D721Med (cell line): Measurements from ENCODE around the gene OSBPL10.

Experiments
- DNase-seq: peaks from one replicate; pipeline ENCODE4 v3.0.0; 2011; ENCODE audit warnings: low spot score; ENCODE audit not compliant: insufficient read length
- FAIRE-seq: peaks from 2 replicates; lab custom pipeline; 2011; peaks lifted over from hg19 to GRCh38; lab: Jason Lieb, UNC
- TF ChIP-seq, protein P1 (sequence below): IDR thresholded peaks from 2 replicates; pipeline ENCODE4 v1.5.1; 2012; ENCODE audit warnings: mild to moderate bottlenecking, control low read depth; ENCODE audit not compliant: insufficient read depth; ENCODE audit errors: missing control alignments

Gene OSBPL10

DNA sequence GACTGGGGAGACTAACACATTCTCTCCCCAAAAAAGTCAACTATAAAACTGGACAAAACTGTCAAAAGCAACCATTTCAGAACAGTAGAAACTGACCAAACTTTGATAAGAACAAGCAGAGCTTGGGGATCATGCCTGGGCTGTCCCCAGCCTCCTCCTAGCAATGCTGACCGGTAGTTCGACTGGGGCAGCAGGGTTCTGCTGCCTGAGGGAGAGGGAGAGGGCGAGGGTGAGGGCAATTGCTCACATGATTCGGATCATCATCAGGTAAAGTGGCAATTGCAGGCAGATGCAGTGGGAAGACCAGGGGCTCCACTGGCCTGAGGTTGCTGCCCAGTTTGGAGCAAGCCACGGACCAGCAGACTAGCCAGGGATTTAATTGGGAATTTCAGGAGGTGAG is 88.6 kb downstream of the OSBPL10 start:
- TF ChIP-seq, protein P1, sequence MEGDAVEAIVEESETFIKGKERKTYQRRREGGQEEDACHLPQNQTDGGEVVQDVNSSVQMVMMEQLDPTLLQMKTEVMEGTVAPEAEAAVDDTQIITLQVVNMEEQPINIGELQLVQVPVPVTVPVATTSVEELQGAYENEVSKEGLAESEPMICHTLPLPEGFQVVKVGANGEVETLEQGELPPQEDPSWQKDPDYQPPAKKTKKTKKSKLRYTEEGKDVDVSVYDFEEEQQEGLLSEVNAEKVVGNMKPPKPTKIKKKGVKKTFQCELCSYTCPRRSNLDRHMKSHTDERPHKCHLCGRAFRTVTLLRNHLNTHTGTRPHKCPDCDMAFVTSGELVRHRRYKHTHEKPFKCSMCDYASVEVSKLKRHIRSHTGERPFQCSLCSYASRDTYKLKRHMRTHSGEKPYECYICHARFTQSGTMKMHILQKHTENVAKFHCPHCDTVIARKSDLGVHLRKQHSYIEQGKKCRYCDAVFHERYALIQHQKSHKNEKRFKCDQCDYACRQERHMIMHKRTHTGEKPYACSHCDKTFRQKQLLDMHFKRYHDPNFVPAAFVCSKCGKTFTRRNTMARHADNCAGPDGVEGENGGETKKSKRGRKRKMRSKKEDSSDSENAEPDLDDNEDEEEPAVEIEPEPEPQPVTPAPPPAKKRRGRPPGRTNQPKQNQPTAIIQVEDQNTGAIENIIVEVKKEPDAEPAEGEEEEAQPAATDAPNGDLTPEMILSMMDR, result no peak
- DNase-seq, result no peak
- FAIRE-seq, result no peak

DNA sequence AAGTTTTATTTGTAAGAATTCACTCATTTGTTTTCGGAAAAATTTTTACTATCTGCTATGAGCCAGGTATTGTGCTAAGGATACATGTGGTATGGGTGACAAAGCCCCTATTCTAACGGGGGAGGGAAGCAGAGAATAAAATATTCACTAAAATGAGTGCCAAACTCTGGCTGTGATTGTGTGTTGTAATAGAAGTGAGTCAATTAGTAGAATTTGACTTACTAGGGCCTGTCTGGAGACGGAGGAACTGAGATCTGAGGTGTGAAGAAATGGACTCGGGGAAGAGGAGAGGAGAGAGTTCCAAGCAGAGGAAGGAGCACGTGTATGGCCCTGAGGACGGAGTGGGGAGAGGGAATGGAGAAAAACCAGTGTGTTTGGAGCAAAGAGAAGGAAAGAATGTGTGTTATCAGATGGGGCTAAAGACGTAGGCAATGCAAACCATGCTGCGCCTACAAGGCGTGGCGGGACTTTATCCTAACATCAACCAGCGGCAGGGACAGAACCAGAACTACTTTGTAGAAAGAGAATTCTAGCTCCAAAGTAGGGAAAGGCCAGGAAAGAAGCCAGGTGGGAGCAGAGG is 89.1 kb downstream of the OSBPL10 start:
- TF ChIP-seq, protein P1, result no peak
- DNase-seq (no peak), FAIRE-seq (no peak)

DNA sequence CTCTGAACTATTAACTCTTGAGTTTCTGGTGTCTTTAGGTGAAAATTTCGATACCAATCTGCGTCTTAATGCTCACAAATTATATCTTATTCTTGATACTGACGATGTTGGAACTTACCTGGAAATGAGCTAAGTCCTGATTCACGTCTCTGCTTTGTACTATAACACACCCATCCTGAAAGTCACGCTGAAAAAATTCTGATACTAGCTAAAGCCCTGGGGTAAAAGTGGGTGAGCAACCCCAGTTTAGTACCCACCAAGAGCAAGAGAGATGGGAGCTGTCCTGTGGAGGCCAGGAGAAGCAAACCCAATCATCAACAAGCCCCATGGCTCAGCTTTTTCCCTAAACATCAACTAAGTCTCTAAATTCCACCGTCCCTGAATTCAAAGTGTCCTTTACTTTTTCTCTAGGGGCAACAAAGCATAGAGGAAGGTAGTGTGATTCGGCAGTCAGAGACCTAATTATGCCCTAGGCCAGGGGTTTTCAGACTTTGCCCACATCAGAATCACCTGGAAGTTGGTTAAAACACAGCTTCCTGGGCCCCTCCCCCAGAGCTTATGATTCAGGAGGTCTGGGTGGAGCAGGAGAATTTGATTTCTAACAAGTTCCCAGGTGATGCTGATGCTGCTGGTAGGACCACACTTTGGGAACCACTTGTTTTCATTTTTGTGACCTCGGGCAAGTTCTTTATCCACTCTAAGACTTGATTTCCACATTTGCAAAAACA is 90.2 kb downstream of the OSBPL10 start:
- DNase-seq (no peak), FAIRE-seq (no peak)
- TF ChIP-seq, protein P1, result no peak

DNA sequence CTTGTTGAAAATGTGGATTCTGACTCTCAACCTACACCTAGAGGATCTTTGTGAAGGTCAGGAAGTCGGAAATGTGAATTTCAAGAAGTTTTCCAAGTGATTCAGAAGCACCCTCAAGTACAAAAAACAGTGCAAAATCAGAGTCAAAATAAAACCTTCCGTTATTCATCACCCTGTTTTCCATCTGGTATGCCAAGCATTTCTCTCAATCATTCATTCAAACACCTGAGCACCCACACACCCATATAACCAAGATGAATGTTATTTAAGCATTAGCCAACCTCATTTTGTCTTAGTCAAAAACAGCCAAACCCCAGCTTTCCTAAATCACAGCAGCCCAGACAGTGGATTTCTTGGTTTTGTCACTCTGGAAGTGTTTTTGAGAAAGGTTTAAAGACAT is 91.1 kb downstream of the OSBPL10 start:
- DNase-seq, result no peak
- TF ChIP-seq, protein P1, result no peak
- no peak for FAIRE-seq

DNA sequence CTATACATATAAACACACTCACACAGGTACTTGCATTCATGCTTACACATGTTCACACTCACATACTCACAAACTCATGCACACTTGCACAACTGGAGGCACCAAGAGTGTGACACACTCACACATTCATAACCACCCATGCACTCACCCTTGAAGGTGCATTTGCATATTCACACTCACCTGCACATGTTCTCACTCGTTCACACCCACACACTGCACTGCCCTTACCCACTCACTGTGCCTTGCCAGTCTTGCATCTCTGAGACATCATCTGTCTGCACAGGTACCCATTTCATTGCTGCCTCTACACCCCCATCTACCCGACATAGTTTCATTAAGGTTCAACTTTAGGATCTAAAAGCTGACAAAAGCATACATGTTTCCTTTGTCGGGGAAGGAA is 95.8 kb downstream of the OSBPL10 start:
- TF ChIP-seq, protein P1, result no peak
- DNase-seq (no peak), FAIRE-seq (no peak)

DNA sequence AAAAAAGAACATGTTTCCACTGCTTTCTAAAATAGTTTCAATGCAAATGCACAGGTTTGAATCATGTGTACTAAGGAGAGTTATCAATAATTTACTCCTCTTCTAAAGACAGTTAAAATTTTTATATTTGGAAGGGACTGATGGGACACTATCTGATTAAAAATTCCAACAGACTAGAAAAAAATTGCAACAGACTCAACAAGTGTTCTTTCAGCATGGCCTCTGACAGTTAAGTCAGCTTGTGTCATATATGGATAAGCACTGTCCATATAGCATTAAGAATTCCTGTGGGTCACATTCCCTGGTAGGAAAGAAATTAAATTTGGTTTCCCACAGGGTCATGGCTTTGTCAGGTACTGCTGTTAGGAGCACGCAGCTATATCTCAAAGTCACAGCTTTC is 96.8 kb downstream of the OSBPL10 start:
- DNase-seq, result no peak
- FAIRE-seq, result no peak
- TF ChIP-seq, protein P1, result no peak

DNA sequence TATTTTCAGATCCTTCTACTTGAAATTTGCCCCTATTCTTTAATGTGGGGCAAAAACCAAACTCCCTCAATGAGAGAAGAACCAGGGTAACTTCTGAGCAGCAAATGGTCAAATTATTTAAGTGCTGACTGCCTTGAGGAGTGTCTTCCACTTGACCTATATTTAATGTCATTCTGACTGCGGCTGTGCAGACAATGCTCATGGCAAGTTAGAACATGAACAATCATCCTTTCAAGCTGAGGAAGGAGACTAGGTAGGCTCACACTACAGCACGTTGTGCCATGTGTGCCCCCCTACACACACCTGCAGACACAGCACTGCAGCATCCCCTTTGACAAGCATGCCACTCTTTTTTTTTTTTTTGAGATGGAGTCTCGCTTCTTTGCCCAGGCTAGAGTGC is 98.2 kb downstream of the OSBPL10 start:
- no peak for DNase-seq
- no peak for FAIRE-seq
- TF ChIP-seq, protein P1, result no peak
